GM12864 (cell line): ENCODE data around the gene USF3.

Experiments
- DNase-seq: peaks from one replicate; pipeline ENCODE4 v3.0.0-alpha.2; 2011; ENCODE audit warnings: low read depth
- H3K4me3 ChIP-seq: 2 replicates; pipeline ENCODE4 v1.5.1; 2011; ENCODE audit warnings: mild to moderate bottlenecking, low read depth, low read length, control low read depth
- CTCF ChIP-seq: IDR thresholded peaks from 2 replicates; pipeline ENCODE4 v1.5.1; 2011; ENCODE audit warnings: low read depth, mild to moderate bottlenecking, moderate library complexity, low read length, control low read depth, inconsistent platforms; ENCODE audit errors: missing control alignments

The USF3 gene

DNA sequence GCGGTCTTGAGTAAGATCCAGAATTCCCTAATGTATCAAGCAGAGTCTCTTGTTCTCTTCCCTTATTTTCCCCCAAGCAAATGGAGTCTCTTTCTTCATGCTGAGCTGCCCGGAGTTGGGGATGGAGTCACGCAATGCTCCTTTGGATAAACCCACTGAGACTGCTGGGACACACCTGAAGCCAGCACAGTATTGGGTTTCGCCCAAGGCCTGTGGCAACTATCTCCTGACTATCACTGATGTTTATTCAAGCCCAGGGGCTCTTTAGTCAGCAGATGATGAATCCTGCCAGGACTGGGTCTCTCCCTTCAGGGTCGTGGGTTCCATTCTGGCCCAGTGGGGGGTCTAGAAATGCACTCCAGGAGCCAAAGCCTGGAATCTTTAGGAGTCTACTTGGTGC is 11.3 kb downstream of the USF3 start:
- no peak overlapping the region for H3K4me3 ChIP-seq
- no peak for TF ChIP-seq CTCF
- no peak for DNase-seq

DNA sequence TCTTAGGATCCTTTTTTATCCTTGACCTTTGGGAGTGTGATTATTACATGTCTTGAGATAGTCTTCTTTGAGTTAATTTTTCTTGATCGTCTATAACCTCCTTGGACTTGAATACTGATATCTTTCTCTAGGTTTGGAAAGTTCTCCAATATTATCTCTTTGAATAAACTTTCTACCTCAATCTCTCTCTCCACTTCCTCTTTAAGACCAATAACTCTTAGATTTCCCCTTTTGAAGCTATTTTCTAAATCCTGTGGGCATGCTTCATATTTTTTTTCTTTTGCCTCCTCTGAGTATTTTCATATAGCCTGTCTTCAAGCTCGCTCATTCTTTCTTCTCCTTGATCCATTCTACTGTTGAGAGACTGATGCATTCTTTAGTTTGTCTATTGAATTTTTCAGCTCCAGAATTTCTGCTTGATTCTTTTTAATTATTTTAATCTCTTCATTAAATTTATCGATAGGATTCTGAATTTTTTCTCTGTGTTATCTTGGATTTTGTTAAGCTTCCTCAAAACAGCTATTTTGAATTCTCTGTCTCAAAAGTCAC is 12.1 kb downstream of the USF3 start:
- DNase-seq = no peak
- no peak for TF ChIP-seq CTCF
- no peak overlapping the region for H3K4me3 ChIP-seq

GRCh38 chr3:113678773-113679172 is 17.7 kb downstream of the USF3 start:
- no peak for TF ChIP-seq CTCF
- H3K4me3 ChIP-seq = no peak overlapping the region
- DNase-seq = no peak

GRCh38 chr3:113677737-113678136 is 18.7 kb downstream of the USF3 start:
- DNase-seq = no peak
- no peak overlapping the region for H3K4me3 ChIP-seq
- TF ChIP-seq CTCF = no peak

DNA sequence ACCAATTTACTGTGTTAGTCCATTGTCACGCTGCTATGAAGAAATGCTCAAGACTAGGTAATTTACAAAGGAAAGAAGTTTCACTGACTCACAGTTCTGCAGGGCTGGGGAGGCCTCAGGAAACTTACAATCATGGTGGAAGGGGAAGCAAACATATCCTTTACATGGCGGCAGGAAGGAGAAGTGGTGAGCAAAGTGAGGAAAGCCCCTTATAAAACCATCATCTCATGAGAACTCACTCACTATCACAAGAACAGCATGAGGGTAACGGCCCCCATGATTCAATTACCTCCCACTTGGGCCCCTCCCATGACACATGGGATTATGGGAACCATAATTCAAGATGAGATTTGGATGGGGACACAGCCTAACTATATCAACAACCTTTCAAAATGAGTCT is 20.2 kb downstream of the USF3 start:
- TF ChIP-seq CTCF = no peak
- no peak for DNase-seq
- H3K4me3 ChIP-seq = no peak overlapping the region

DNA sequence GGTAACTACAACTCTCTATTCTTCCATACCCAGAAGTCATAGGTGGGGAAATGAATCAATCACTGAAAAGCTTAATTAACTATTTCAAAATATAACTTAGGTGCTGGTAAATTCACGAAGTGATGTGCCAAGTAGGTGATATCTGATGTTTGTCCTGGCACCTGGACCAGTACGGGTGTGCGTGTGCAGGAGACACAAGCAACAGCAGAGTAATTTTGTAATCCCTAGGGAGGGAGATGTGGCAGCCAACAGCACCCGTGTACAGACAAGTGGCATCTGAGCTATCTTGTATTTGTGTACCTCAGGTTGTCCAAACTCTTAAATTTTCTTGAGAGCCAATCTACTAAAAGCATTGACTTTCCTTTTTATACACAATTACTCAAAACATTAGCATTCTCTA is 22.8 kb downstream of the USF3 start:
- no peak for TF ChIP-seq CTCF
- no peak for DNase-seq
- H3K4me3 ChIP-seq = no peak overlapping the region

DNA sequence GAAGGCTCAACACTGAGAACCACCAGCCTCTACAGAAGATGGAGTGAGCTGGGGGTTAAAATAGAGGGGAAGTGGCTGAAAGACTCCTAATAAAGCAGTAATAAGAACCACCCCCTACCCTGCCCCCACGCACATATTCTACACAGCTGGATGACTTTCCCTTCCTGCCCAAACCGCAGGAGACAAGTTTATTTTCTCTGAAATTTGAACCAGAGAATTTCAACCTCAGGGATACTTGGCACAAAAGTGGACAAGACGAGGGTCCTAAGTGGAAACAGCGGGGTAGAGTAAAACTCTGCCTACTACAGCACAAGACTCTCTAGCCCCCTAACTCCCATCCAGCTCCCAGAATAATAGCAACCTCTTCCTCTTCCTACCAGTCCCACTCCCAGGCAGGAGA is 28.4 kb downstream of the USF3 start:
- no peak for TF ChIP-seq CTCF
- no peak for DNase-seq
- H3K4me3 ChIP-seq = no peak overlapping the region
